ENCODE data around the gene SZT2.

SZT2 gene

GRCh38 chr1:43426221-43426620 lies 36.5 kb downstream of the SZT2 start:
- DNase-seq = no peak

DNA sequence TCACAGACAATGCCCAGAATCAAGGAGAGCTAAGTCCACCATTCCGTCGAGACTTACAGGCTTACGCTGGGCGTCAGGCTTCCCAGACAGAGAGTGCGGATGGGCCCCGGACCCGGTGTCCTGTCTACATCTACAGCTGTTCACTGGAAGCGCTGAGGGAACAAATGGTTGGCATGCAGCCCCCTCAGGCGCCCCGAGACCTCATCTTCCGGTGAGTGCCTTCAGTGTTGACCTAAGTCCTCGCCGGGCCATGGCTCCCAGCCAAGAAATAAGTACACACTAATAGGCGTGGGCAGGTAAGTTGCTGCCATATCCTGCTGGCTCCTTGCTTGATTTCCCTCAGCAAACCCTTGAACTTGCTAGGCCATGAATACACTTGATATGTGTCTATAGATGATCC lies 37.8 kb downstream of the SZT2 start:
- DNase-seq = no peak

DNA sequence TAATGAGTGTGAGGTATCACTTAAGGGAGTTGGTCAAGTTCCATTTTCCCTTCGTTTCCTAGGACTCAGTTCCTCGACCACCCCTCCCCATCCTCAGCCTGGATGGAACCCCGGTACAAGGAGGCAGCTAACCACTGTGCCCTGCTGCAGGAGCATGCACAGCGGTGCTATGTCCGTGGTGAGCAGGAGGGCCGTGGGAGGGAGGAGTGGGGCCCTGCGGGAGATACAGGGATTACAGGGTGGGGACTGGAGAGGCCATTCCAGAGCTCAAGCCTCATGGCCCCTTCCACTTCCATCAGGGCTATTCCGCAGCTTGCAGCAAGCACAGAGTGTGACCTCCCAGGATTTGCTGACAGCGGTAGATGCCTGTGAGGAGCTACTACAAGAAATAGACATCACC lies 38.2 kb downstream of the SZT2 start:
- no peak for DNase-seq

- DNase-seq = no peak
These were observed 41.1 kb downstream of the SZT2 start for GRCh38 chr1:43430831-43431230.

DNA sequence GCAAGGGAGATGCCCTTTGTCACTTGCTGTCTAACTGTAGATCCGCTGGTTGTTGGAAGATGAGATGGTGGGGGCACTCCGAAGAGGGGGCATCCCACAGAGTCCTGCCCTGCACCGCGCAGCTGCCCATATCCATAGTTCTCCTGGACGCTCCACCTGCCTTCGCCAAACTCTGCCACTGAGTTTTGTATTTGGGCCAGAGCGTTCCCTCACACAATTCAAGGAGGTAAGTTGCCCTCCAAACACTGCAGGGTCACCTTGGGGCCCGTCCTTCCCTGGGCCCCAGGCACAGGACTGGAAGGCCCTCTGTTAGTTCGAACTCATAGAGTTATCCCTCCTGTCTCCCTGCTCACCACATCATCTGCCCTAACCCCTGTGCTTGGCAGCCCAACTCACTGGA lies 42.0 kb downstream of the SZT2 start:
- no peak for DNase-seq

- DNase-seq = no peak
These were observed 42.6 kb downstream of the SZT2 start for GRCh38 chr1:43432171-43432860.

GRCh38 chr1:43432907-43433306 lies 43.2 kb downstream of the SZT2 start:
- DNase-seq = no peak

- DNase-seq = no peak
These were observed 44.6 kb downstream of the SZT2 start for GRCh38 chr1:43434256-43434655.

- no peak for DNase-seq
These were observed 45.7 kb downstream of the SZT2 start for GRCh38 chr1:43435146-43436145.

DNA sequence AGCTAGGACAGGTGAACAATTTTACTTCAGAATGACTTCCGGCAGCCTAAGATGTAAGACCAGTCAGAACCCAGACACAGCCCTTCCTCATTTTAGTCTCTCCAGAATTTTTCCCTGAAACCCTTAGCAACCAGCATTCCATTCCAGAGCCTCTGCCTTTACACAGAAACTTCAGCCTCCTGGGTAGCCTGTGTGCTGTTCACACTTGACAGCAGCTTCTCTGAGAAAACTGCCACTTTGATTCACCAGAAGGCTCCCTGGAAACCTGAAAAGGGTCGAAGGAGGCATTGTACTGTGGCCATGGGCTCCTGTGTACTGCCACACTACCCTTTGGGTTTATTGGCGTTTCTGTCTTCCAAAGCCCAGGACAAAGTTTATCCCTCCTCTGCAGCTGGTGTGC lies 46.7 kb downstream of the SZT2 start:
- no peak for DNase-seq

DNA sequence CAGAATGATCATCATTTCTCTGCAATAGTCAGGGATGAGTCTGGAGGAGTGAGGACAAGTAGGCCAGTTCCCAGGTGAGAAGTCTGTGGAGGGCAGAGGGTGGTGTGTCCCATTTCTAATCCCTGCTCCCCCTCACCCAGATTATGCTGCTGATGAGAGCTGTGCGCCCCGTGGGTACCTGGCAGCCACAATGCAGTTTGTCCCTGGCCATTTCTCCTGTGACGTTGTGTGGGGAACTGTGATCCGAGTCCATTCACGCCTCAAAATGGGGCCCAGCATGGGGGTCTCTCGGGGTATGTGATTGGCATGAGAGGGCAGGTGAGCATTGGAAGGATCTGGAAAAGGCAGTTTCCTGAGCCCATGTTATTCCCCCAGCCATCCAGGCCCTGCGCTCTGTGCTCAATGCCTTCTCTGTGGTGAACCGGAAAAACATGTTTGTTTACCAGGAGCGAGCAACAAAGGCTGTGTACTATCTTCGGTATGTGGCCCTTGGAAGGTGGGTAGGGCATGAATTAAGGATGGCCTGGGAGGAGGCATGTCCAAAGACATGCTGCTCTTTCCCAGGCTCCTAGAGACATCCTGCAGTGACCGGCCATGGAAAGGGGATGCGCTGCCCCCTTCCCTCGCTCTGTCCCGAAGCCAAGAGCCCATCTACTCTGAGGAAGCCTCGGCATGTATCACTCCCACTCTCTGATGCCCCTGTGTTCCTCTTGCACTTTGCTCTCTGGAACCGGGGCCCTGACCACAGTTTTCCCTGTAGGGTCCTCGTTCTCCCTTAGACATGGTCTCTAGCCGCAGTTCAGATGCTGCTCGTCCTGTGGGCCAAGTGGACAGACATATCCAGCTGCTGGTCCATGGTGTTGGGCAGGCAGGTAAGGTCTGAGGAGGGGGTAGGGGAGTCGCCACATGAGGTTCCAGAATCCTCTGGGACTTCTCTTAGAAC lies 47.6 kb downstream of the SZT2 start:
- no peak for DNase-seq

DNA sequence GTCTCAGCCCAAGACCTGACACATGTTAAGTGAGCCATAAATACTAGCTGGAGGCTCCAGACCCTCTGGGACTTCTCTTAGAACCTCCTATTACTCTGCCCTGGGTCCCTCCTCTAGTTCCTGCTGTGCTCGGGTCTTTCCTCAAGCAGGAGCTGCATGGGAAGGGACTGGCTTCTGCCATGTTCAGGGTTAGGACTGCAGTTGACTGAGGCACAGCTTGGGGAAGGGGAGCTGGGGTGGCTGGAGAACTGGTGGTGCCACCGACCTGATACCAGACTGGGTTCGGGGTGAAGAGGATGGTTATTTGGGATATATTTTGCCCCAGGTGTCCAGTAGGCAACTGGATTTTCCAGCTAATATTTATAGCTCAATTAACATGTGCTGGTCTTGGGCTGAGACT lies 48.3 kb downstream of the SZT2 start:
- no peak for DNase-seq

DNA sequence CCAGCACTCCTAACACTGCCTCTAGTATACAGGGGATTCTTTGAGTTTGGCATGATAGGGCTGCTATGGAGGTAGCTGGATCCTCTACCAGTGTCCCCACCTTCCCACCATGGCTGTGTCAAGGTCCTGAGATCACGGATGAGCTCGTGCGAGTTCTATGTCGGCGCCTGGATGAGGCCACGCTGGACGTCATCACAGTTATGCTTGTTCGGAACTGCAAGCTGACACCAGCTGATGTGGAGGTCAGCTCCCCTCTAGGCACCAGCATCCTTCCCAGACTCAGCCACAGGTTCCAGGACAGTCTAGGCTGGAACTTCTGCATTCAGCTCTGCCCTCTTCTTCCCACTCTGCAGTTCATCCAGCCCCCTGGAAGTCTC lies 48.9 kb downstream of the SZT2 start:
- DNase-seq = no peak

- DNase-seq = no peak
These were observed 49.4 kb downstream of the SZT2 start for GRCh38 chr1:43438953-43439581.

DNA sequence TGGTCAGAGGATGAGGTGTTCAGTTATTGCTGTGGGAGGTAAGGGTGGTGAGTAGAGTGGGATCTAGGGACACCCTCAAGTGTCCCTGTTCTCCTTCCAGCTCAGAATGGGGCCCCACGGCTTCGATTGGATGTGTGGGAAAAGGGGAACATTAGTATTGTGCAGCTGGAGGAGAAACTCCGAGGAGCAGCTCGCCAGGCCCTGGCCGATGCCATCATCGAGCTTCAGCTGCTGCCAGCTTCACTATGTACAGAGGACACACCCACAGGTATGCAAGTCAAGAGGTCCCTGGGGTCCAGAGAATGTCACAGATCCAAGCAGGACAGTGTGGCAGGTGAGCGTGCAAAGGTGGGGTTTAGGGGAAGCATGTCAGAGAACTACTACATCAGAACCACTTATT lies 50.1 kb downstream of the SZT2 start:
- DNase-seq = no peak

GRCh38 chr1:43440358-43440757 lies 50.7 kb downstream of the SZT2 start:
- DNase-seq = no peak

GRCh38 chr1:43441166-43441893 lies 51.6 kb downstream of the SZT2 start:
- DNase-seq = no peak

DNA sequence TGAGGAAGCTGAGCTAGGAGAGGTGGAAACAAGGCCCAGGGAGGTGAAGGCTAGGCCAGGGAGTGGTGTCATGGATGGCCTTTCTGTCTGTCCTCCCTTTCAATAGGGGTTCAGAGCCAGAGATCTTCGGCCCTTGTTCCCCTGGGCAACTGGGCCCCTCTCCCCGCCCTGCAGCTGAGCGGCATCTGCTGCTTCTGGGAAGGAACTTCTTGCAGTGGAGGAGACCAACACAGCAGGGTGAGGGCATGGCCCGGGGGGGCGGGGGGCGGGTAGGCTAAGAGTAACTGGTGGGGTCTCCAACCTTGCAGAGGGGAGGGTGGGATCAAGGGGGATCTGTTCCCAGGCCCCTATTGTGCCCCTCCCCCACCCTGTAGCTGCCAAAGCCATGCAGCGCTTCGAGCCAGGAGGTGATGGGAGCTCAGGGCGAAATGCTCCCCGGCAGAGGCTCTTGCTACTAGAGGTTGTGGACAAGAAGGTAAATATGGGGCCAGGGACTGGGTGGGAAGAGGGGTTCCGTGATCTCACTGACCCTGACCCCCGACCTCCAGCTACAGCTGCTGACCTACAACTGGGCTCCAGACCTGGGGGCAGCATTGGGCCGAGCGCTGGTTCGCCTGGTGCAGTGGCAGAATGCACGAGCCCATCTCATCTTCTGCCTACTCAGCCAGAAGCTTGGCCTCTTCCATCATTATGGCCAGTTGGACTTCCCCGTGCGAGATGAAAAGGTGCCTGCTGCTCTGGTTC lies 52.4 kb downstream of the SZT2 start:
- no peak for DNase-seq

DNA sequence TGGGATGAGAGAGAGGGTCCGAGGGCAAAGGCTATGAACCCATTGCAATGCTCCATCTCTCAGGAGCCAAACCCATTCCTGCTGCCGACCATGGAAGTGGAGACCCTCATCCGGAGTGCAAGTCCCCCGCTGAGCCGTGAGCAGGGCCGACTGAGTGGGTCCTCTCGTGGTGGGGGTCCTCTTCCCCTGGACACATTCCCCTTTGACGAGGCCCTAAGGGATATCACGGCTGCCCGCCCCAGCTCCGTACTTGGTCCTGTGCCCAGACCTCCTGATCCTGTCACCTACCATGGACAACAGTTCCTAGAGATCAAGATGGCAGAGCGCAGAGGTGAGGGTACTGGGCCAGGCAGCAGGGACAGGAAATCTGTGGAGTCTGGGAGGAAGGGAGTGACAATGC lies 53.1 kb downstream of the SZT2 start:
- no peak for DNase-seq

DNA sequence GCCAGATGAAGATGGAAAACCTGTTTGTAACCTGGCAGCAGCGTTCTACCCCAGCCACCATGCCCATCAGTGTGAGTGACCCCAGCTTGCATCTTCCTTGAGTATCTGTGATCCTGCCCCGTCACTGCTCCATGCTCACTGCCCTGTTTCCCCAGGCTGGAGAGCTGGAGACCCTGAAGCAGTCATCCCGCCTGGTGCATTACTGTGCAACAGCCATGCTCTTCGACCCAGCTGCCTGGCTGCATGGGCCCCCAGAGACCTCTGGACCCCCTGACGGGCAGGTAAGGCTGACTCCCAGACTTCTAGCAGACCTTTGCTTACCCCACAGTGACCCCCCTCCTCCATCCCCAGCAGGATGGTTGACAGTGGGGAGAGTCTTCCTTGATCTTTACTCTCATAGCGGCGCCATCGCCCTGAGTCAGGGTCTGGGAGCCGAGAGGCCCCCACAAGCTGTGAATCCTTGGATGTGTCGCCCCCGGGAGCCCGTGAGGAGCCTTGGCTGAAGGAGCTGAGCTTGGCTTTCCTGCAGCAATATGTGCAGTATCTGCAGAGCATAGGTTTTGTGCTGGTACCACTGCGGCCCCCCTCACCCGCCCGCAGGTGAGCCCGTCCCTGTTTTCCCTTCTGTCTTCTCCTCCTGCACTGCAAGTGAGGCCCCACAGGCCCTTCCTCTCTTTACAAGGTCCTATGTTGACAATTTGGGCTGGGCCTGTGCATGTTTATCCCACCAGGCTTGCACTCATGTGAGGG lies 53.7 kb downstream of the SZT2 start:
- DNase-seq = no peak

All from SW 1271 (cell line).